Ramos (cell line): ENCODE data around the gene GAL3ST3.
"Not testable (repeated sequence)": the region's sequence is repeated elsewhere in the genome, so short reads cannot be mapped to it uniquely, and the experiment has no call there.

ENCODE experiments used
- in situ Hi-C: fragments of 300-500 bp; cut with MboI; formaldehyde crosslinking; loops from one replicate; pipeline ENCODE4 v1.14.3; 2022; ENCODE audit warnings: low sequenced_read_pairs; ENCODE audit not compliant: unreplicated experiment

GAL3ST3 gene

GRCh38 chr11:66046901-66047300, 2.1 kb downstream of the GAL3ST3 start:
- in situ Hi-C loops = no loop called here

GRCh38 chr11:66045177-66045639, 3.8 kb downstream of the GAL3ST3 start:
- in situ Hi-C loops = no loop called here

GRCh38 chr11:66044757-66045156, 4.2 kb downstream of the GAL3ST3 start:
- in situ Hi-C loops = no loop called here

GRCh38 chr11:66042996-66043906, 5.7 kb downstream of the GAL3ST3 start:
- in situ Hi-C loops = no loop called here

- in situ Hi-C loops = no loop called here
Observed at GRCh38 chr11:66042227-66042995, 6.5 kb downstream of the GAL3ST3 start.

- in situ Hi-C loops = no loop called here
Observed at GRCh38 chr11:66039765-66040164, 9.2 kb downstream of the GAL3ST3 start.

- in situ Hi-C loops = no loop called here
Observed at GRCh38 chr11:66037327-66037726, 11.6 kb downstream of the GAL3ST3 start.

- in situ Hi-C loops = no loop called here
Observed at GRCh38 chr11:66036334-66036710, 12.6 kb downstream of the GAL3ST3 start.

GRCh38 chr11:66035653-66036333, 13.2 kb downstream of the GAL3ST3 start:
- in situ Hi-C loops = no loop called here

GRCh38 chr11:66032957-66033735, 15.8 kb downstream of the GAL3ST3 start:
- in situ Hi-C loops = no loop called here

- in situ Hi-C loops = no loop called here
Observed at GRCh38 chr11:66026017-66026529, 22.9 kb downstream of the GAL3ST3 start, which contains the start of gene CATSPER1. Gene CATSPER1, minus strand, starts transcription at chr11:66026479. Its CDS starts 100 bp downstream, at chr11:66026379.

GRCh38 chr11:66023186-66023440, 25.8 kb downstream of the GAL3ST3 start:
- in situ Hi-C loops = not testable (repeated sequence)

- in situ Hi-C loops = no loop called here
Observed at GRCh38 chr11:66022401-66023185, 26.4 kb downstream of the GAL3ST3 start.

- in situ Hi-C loops = no loop called here
Observed at GRCh38 chr11:66020618-66021357, 28.2 kb downstream of the GAL3ST3 start.

- in situ Hi-C loops = no loop called here
Observed at GRCh38 chr11:66020212-66020611, 28.7 kb downstream of the GAL3ST3 start.

GRCh38 chr11:66017321-66017720, 31.6 kb downstream of the GAL3ST3 start:
- in situ Hi-C loops = no loop called here

- in situ Hi-C loops = no loop called here
Observed at GRCh38 chr11:66016793-66017177, 32.2 kb downstream of the GAL3ST3 start.
